Testis (tissue), 3 donors: ENCODE results near the gene CDKAL1. TPM values are rescaled to one million over a fixed set of nuclear protein-coding genes. Genes with fewer than 3 reads are reported as not detected.

Source experiments
- DNase-seq: peaks from one replicate; pipeline ENCODE4 v3.0.0-alpha.2; 2019
- H3K27ac ChIP-seq, 2 donors: fragments of 200-600 bp; sonication (generic); one replicate each; pipeline ENCODE4 v1.5.1; 2019
- H3K27me3 ChIP-seq: fragments of 200-600 bp; sonication (generic); one replicate; pipeline ENCODE4 v1.5.1; 2019
- H3K36me3 ChIP-seq: fragments of 200-600 bp; sonication (generic); one replicate; pipeline ENCODE4 v1.5.1; 2017; ENCODE audit warnings: low read depth; ENCODE audit errors: missing control alignments
- H3K4me1 ChIP-seq: fragments of 200-600 bp; sonication (generic); one replicate; pipeline ENCODE4 v1.5.1; 2019
- H3K4me3 ChIP-seq, 2 donors: fragments of 200-600 bp; sonication (generic); one replicate each; pipeline ENCODE4 v1.5.1; 2017 to 2019
- H3K9me3 ChIP-seq: fragments of 200-600 bp; sonication (generic); one replicate; pipeline ENCODE4 v1.5.1; 2017
- POLR2A ChIP-seq: fragments of 450-650 bp; IDR thresholded peaks from one replicate; pipeline ENCODE4 v1.6.1; 2017; ENCODE audit warnings: antibody characterized with exemption, mild to moderate bottlenecking, moderate library complexity
- WGBS, 2 donors: methylation state at CpG; one replicate each; pipeline ENCODE4 v1.1.5; 2018; 5-methylcytosine and 5-hydroxymethylcytosine counted together
- intact Hi-C: fragments of 100-400 bp; cut with DNase I; formaldehyde crosslinking; loops from one replicate; pipeline ENCODE4 v1.15.1; 2023; ENCODE audit warnings: low total_unique reads
- polyA plus RNA-seq: library from polyadenylated mRNA; stranded (reverse); fragments of 350-450 nt; fragmentation: Illumina TruSeq; extraction: RNeasy Lipid Tissue Mini Kit (QIAGEN cat#74804); gene quantifications from one replicate; pipeline ENCODE4 v1.2.3, GENCODE V29; 2014; ENCODE audit warnings: low read depth, low replicate concordance; ENCODE audit not compliant: insufficient read depth
- total RNA-seq, 2 donors: library from RNA; depleted of rRNA; stranded (reverse); fragments of >200 nt; gene quantifications; one replicate each; pipeline ENCODE4 v1.2.3, GENCODE V29; 2016
- TF ChIP-seq, protein P1 (sequence below), 3 experiments: fragments of 450-650 bp in 2 of 3; fragments of 200-600 bp in 1 of 3; sonication (generic) in 1 of 3; IDR thresholded peaks; one replicate each; pipeline ENCODE4 v1.5.1; 2016 to 2019; ENCODE audit warnings: antibody characterized with exemption in 3 of 3, mild to moderate bottlenecking in 2 of 3, moderate library complexity in 1 of 3

Gene CDKAL1
- total and polyA plus RNA-seq, 3 donors from 2014 or later = 11.1 to 18.5 (median 16.1) TPM

DNA sequence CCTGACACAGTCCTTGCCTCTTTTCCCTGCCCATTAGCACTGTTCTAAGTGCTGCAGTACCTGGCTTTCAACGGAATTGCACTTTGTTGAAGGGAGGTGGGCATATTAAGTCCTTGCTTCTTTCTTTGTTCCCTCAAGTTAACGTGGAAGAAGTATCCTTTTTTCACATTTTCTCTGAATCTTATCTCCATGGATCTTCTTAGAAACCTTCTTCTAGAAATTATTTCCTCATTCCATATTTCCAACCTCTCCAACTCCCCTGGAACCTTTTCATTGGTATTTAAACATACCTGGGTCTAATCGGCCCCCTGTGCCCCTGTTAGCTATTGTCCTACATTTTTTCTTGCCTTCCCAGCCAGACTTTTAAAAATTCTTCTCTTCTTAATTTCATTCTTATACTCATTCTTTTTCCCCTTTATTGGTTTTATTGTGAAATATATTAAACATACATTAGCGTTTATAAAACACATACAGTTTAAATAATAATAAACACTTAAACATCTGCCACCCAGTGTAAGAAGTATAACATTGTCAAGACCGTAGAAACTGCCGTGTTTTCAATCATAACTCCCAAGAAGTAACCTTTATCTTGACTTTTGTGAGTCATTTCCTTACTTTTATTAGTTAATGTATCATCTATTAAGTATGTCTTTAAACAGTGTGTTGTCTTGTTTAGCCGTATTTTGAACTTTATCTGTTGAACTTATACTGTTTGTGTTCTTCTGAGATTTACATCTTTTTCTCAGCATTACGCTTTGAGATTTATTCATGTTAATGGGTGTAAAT, 118.2 kb downstream of the CDKAL1 start:
- H3K36me3 ChIP-seq = no peaks in the 10 kb centered on the region
- H3K4me3 ChIP-seq = no peak overlapping the region
- H3K27ac ChIP-seq = no peak overlapping the region
- intact Hi-C loops = no loop called here
- TF ChIP-seq, protein P1, sequence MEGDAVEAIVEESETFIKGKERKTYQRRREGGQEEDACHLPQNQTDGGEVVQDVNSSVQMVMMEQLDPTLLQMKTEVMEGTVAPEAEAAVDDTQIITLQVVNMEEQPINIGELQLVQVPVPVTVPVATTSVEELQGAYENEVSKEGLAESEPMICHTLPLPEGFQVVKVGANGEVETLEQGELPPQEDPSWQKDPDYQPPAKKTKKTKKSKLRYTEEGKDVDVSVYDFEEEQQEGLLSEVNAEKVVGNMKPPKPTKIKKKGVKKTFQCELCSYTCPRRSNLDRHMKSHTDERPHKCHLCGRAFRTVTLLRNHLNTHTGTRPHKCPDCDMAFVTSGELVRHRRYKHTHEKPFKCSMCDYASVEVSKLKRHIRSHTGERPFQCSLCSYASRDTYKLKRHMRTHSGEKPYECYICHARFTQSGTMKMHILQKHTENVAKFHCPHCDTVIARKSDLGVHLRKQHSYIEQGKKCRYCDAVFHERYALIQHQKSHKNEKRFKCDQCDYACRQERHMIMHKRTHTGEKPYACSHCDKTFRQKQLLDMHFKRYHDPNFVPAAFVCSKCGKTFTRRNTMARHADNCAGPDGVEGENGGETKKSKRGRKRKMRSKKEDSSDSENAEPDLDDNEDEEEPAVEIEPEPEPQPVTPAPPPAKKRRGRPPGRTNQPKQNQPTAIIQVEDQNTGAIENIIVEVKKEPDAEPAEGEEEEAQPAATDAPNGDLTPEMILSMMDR (IDR thresholded peaks at IDR 0.05) = no peak
- no peak for TF ChIP-seq POLR2A
- H3K27me3 ChIP-seq = no peaks in the 10 kb centered on the region
- no peaks in the 10 kb centered on the region for H3K4me1 ChIP-seq
- DNase-seq = no peak
- H3K9me3 ChIP-seq = no peaks in the 10 kb centered on the region
- WGBS, 2 donors = 77 to 82% methylated on average over 8 of the region's 8 CpGs

DNA sequence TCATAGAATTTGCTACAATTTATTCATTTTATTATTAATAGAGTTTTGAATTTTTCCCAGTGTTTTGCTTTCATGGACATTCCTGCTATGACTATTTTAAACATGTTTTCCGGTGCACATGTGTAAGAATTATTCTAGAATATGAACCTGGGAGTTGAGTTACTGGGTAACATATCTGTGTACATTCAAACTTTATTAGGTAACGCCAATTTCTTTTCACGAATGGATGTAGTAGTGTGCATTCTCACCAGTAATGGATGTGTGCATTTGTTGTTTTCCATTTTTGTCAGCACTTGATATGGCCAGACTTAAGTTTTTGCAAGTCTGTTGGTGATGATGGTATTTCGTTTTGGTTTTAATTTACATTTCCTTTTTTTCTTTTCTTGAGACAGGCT, 118.8 kb downstream of the CDKAL1 start:
- no peak overlapping the region for H3K4me3 ChIP-seq
- 94% methylated on average over 4 of the region's 4 CpGs for WGBS, 2 donors
- H3K27ac ChIP-seq = no peak overlapping the region
- H3K36me3 ChIP-seq = no peaks in the 10 kb centered on the region
- TF ChIP-seq, protein P1 (IDR thresholded peaks at IDR 0.05) = no peak
- no peak for TF ChIP-seq POLR2A
- intact Hi-C loops = no loop called here
- H3K27me3 ChIP-seq = no peaks in the 10 kb centered on the region
- H3K9me3 ChIP-seq = no peaks in the 10 kb centered on the region
- H3K4me1 ChIP-seq = no peaks in the 10 kb centered on the region
- DNase-seq = no peak

DNA sequence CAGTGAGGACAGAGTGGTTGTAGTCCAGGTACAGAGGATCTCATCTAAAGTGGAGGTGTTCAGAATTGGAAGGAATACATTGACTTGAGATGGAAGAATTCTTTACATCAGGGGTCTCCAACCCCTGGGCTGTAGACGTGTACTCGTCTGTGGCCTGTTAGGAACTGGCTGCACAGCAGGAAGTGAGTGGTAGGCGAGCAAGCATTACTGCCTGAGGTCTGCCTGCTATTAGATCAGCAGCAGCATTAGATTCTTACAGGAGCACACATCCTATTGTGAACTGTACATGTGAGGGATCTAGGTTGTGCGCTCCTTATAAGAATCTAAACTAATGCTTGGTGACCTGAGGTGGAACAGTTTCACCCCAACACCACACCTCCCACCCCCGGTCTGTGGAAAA, 121.1 kb downstream of the CDKAL1 start:
- no peak for DNase-seq
- H3K4me3 ChIP-seq = no peak overlapping the region
- no peak for TF ChIP-seq POLR2A
- TF ChIP-seq, protein P1 (IDR thresholded peaks at IDR 0.05) = no peak
- H3K27me3 ChIP-seq = no peaks in the 10 kb centered on the region
- no peaks in the 10 kb centered on the region for H3K36me3 ChIP-seq
- 95 to 97% methylated on average over 4 to 5 of the region's 5 CpGs for WGBS, 2 donors
- intact Hi-C loops = no loop called here
- no peaks in the 10 kb centered on the region for H3K4me1 ChIP-seq
- H3K27ac ChIP-seq = no peak overlapping the region
- no peaks in the 10 kb centered on the region for H3K9me3 ChIP-seq

DNA sequence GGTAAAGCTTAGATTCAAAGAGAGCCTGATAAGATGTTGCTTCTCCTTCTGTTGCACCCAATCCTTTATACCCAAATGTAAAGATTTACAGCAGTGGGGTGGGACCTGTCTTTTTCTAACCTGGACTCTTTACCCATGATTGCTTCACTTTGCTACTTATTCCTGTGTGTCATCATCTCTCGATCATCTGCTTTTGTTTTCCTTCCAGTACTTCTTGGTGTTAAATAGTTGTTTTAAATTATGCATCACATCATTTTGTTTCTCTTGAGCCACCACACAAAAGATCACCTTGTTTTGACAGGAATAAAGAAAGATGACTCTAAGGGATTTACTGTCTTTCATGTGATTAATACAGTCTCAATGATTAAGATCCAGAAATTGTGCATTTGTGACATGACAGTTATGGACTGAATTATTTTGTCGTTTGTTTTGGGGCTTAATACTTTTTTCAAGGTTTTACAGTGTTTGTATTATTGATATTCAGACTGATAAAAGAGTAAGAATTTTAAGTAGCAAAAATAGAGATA, 123.1 kb downstream of the CDKAL1 start:
- no peak overlapping the region for H3K27ac ChIP-seq
- no peaks in the 10 kb centered on the region for H3K27me3 ChIP-seq
- no peaks in the 10 kb centered on the region for H3K9me3 ChIP-seq
- H3K4me3 ChIP-seq = no peak overlapping the region
- WGBS, 2 donors = 81 to 86% methylated on average over 2 of the region's 2 CpGs
- no peaks in the 10 kb centered on the region for H3K4me1 ChIP-seq
- no peak for DNase-seq
- H3K36me3 ChIP-seq = no peaks in the 10 kb centered on the region
- TF ChIP-seq, protein P1 (IDR thresholded peaks at IDR 0.05) = no peak
- no peak for TF ChIP-seq POLR2A
- intact Hi-C loops = no loop called here

DNA sequence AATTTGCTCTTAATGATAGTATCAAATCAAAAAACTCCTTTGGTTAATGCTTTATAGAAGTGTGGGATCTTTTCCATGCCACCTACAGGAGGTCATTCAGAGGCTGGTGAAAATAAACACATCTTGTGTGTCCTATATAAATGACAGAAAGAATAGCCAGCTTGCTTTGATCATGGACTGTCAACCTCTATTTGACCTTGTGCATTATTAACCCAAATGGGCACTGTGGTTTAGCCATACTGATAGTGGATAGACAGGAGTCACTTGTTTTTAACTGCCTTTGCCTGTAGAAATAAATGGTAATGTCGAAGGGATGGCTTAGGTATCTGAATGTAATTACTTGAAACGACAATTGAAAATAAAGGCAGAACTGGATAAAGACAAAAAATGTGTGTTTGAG, 123.8 kb downstream of the CDKAL1 start:
- WGBS, 2 donors = 78 to 79% methylated on average over 2 of the region's 2 CpGs

More for the DNA sequence above, 123.8 kb downstream of the CDKAL1 start:
- TF ChIP-seq, protein P1 (IDR thresholded peaks at IDR 0.05) = no peak
- TF ChIP-seq POLR2A = no peak
- Histone ChIP-seq H3K4me3 (no peak overlapping the region), H3K36me3 (no peaks in the 10 kb centered on the region), H3K9me3 (no peaks in the 10 kb centered on the region), H3K4me1 (no peaks in the 10 kb centered on the region), H3K27ac (no peak overlapping the region), H3K27me3 (no peaks in the 10 kb centered on the region)
- DNase-seq = no peak
- intact Hi-C loops = no loop called here
